ENCODE results near the gene CHST3.

- TF ChIP-seq CTCF (IDR thresholded peaks at IDR 0.05) (no peak), POLR2A (IDR thresholded peaks at IDR 0.05) (no peak)
These were observed 16.2 kb downstream of the CHST3 start for GRCh38 chr10:71980181-71981014.
